Measurements from ENCODE around the gene PFN3. TPM values are rescaled to one million over a fixed set of nuclear protein-coding genes. Genes with fewer than 3 reads are reported as not detected.
A peak's percentile ranks its signal among the peaks of the same experiment; 100 is the strongest.

The PFN3 gene
- total RNA-seq, 1 donor from 2014 or later = not detected

DNA sequence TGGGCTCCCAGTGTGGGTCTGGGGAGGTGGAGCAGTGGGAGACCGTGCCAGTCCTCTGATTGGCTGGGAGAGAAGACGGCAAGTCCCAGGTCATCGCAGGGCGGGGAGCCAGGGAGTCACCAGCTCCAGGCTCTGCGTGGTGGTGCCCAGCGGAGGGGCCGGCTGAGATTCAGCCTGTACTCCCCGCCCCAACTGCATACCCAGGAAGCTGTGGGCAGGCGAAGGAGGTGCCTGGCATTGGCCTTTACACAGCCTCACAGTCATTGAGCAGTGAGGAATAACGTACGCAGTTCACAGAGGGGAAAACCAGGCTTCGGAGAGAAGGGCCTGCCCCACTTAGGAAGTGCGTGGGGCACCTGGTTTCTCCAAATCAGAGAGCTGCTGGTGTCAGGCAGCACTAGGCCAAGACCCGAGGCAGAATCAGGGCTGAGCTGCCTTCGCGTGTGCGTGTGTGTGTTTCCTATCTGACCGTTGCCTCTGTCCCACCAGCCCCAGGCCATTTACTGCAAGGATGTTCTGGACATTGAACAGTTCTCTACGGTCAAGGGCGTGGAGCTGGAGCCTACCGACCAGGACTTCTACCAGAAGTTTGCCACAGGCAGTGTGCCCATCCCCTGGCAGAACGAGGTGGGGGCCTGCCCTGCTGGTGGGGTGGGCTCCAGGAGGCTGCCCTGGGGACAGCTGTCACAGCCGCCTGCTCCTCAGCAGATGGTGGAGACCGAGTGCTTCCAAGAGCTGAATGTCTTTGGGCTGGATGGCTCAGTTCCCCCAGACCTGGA lies 39.9 kb upstream of the PFN3 start:
- intact Hi-C loops (cut with DNase I) = no loop called here
- H3K4me1 ChIP-seq = peaks cover 2% of the 10 kb centered on the region
- H3K27ac ChIP-seq = no peak overlapping the region
- no peak overlapping the region for H3K4me3 ChIP-seq
- DNase-seq (no peak), ATAC-seq (no peak)
- TF ChIP-seq, protein P1, sequence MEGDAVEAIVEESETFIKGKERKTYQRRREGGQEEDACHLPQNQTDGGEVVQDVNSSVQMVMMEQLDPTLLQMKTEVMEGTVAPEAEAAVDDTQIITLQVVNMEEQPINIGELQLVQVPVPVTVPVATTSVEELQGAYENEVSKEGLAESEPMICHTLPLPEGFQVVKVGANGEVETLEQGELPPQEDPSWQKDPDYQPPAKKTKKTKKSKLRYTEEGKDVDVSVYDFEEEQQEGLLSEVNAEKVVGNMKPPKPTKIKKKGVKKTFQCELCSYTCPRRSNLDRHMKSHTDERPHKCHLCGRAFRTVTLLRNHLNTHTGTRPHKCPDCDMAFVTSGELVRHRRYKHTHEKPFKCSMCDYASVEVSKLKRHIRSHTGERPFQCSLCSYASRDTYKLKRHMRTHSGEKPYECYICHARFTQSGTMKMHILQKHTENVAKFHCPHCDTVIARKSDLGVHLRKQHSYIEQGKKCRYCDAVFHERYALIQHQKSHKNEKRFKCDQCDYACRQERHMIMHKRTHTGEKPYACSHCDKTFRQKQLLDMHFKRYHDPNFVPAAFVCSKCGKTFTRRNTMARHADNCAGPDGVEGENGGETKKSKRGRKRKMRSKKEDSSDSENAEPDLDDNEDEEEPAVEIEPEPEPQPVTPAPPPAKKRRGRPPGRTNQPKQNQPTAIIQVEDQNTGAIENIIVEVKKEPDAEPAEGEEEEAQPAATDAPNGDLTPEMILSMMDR (IDR thresholded peaks at IDR 0.05) = no peak
- no peaks in the 10 kb centered on the region for H3K27me3 ChIP-seq (ENCODE audit: low read depth)
- H3K36me3 ChIP-seq = peaks cover 69% of the 10 kb centered on the region
- H3K9me3 ChIP-seq = no peaks in the 10 kb centered on the region

DNA sequence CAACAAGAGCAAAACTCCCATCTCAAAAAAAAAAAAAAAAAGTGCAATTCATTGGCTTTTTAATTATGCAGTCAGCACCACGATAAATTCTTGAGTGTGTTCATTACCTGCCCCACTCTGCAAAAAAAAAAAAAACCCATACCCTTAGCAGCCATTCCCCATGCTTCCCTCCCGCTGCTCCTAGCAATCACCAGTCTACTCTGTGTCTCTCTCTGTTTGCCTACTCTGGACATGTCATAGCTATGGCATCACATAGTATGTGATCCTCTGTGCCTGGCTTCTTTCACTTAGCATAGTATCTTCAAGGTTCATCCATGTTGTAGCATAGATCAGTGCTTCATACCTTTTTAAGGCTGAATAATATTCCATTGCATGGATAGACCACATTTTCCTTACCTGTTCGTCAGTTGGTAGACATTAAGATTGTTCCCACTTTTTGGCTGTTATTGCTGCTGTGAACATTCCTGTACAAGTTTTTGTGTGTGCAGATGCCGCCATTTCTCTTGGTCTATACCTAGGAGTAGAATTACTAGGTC lies 39.1 kb upstream of the PFN3 start:
- no peak for ATAC-seq
- H3K36me3 ChIP-seq = peaks cover 77% of the 10 kb centered on the region
- TF ChIP-seq, protein P1 (IDR thresholded peaks at IDR 0.05) = no peak

DNA sequence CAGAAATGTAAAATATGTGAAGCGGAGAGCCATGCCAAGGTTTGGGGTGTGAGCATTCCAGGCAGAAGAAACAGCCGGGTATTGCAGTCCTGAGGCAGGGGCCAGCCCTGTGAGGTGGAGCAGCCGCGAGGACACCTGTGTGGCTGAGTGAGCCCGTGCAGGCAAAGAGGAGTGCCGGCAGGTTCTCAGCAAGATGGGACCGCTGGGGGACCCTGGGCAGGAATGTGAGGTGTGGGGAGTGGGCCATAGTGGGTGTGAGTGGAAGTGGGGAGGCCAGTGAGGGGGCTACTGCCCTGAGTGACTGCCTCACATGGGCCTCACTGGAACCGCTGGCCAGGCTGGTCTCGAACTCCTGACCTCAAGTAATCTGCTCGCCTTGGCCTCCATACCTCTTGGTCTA lies 38.0 kb upstream of the PFN3 start:
- DNase-seq = no peak
- Histone ChIP-seq H3K4me1 (no peaks in the 10 kb centered on the region), H3K27me3 (ENCODE audit: low read depth) (no peaks in the 10 kb centered on the region), H3K27ac (no peak overlapping the region), H3K9me3 (no peaks in the 10 kb centered on the region), H3K36me3 (peaks cover 88% of the 10 kb centered on the region), H3K4me3 (no peak overlapping the region)
- no peak for ATAC-seq
- TF ChIP-seq, protein P1 (IDR thresholded peaks at IDR 0.05) = no peak
- intact Hi-C loops (cut with DNase I) = no loop called here

More for the DNA sequence above, 39.1 kb upstream of the PFN3 start:
- H3K27me3 ChIP-seq (ENCODE audit: low read depth) = no peaks in the 10 kb centered on the region
- no peak for DNase-seq
- intact Hi-C loops (cut with DNase I) = no loop called here
- no peak overlapping the region for H3K4me3 ChIP-seq
- no peaks in the 10 kb centered on the region for H3K4me1 ChIP-seq
- H3K9me3 ChIP-seq = no peaks in the 10 kb centered on the region
- no peak overlapping the region for H3K27ac ChIP-seq

DNA sequence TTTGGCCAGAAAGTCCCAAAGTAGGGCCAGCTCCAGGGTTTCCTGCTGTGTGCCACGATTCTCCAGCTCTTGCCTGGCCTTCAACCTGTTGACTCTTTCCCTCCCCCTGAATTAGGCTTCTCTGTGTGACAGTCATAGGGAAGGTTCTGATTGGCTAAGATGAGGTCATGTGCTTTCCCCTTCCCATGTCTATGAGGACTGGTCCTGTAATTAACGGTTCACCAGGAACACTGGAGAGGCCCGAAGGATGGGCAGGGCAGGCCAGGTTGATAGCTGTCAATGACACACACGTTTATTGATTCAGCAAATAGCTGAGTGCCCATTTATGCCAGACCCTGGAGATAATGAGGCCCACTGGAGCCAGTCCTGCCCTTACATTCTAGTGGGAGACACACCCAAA lies 37.2 kb upstream of the PFN3 start:
- peaks cover 94% of the 10 kb centered on the region for H3K36me3 ChIP-seq
- no peak overlapping the region for H3K27ac ChIP-seq
- H3K9me3 ChIP-seq = no peaks in the 10 kb centered on the region
- intact Hi-C loops (cut with DNase I) = no loop called here
- no peak for DNase-seq
- H3K27me3 ChIP-seq (ENCODE audit: low read depth) = no peaks in the 10 kb centered on the region
- TF ChIP-seq, protein P1 (IDR thresholded peaks at IDR 0.05) = no peak
- no peak overlapping the region for H3K4me3 ChIP-seq
- peak; percentile 20 to 78 for ATAC-seq
- peaks cover 3% of the 10 kb centered on the region for H3K4me1 ChIP-seq

DNA sequence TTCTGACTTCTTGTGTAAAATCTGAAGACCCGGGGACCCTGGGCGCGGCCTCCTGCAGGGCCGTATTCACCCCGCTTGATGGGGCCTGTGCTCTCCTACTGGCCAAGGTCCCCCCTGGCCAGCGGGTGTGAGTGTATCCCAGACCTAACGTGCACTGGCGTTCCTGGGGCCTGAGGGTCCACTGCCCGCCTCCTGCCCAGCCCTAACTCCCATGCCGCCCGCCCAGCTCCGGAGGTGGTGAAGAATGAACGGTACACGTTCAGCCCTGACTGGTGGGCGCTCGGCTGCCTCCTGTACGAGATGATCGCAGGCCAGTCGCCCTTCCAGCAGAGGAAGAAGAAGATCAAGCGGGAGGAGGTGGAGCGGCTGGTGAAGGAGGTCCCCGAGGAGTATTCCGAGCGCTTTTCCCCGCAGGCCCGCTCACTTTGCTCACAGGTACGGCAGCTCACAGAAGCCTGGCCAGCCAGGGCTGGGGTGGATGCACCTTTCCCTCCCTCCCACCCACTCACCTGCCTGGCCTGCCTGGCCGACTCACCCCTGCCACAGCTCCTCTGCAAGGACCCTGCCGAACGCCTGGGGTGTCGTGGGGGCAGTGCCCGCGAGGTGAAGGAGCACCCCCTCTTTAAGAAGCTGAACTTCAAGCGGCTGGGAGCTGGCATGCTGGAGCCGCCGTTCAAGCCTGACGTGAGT lies 35.5 kb upstream of the PFN3 start:
- Histone ChIP-seq H3K4me3 (no peak overlapping the region), H3K27ac (no peak overlapping the region), H3K4me1 (peaks cover 19% of the 10 kb centered on the region), H3K27me3 (ENCODE audit: low read depth) (no peaks in the 10 kb centered on the region), H3K9me3 (no peaks in the 10 kb centered on the region), H3K36me3 (peaks cover 92% of the 10 kb centered on the region)
- TF ChIP-seq, protein P1 (IDR thresholded peaks at IDR 0.05) = no peak
- intact Hi-C loops (cut with DNase I) = no loop called here
- DNase-seq (no peak), ATAC-seq (no peak)
